Stimulated activated naive B cell treated with anti-CD40 and anti-IgM and Interleukin-4, amounts not matched to agents 10 μg/mL and 1 μg/mL and 100 μg/mL, for 72 hours (primary cell): ENCODE results near the gene ANKRD30B.
"Not testable (repeated sequence)": the region's sequence is repeated elsewhere in the genome, so short reads cannot be mapped to it uniquely, and the experiment has no call there.

ENCODE experiments used
- ATAC-seq, 2 donors: fragments of 150-1000 bp; cut with Tn5 transposase; replicated peaks; 2 replicates each; pipeline ENCODE4 v1.10.0; 2021; ENCODE audit warnings: moderate library complexity in 1 of 2
- DNase-seq: peaks from one replicate; pipeline ENCODE4 v3.0.0; 2021
- H3K27ac Mint-ChIP-seq: one replicate; pipeline ENCODE4 v1.8.0; 2022; ENCODE audit warnings: mild to moderate bottlenecking, mixed read lengths
- H3K27me3 Mint-ChIP-seq, 2 donors: one replicate each; pipeline ENCODE4 v1.8.0; 2022; ENCODE audit warnings: mixed read lengths in 2 of 2
- H3K36me3 Mint-ChIP-seq, 2 donors: one replicate each; pipeline ENCODE4 v1.8.0; 2022; ENCODE audit warnings: mixed read lengths in 2 of 2, mild to moderate bottlenecking in 1 of 2
- H3K4me1 Mint-ChIP-seq, 2 donors: one replicate each; pipeline ENCODE4 v1.8.0; 2022; ENCODE audit warnings: mixed read lengths in 2 of 2, mild to moderate bottlenecking in 1 of 2
- H3K4me3 Mint-ChIP-seq, 2 donors: one replicate each; pipeline ENCODE4 v1.8.0; 2022; ENCODE audit warnings: mild to moderate bottlenecking in 2 of 2, mixed read lengths in 2 of 2, moderate library complexity in 1 of 2
- H3K9me3 Mint-ChIP-seq, 2 donors: one replicate each; pipeline ENCODE4 v1.8.0; 2022; ENCODE audit warnings: mixed read lengths in 2 of 2, mild to moderate bottlenecking in 1 of 2

Gene ANKRD30B

DNA sequence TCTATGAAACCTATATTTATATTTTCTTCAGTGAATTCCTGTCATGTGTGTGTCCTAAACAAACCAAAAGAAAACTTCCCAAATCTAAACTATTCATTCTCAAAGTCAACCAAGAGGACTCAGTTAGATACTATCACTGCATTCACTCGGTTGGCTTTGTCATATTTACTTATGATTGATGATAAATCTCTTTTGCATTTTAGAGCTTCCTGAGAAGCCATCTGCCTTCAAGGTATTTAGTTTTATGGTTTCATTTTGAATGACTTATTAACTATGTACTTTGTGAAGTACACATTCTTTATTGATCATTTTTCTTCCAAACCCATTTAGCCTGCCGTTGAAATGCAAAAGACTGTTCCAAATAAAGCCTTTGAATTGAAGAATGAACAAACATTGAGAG, 36.2 kb downstream of the ANKRD30B start:
- H3K4me3 Mint-ChIP-seq: no peak overlapping the region
- H3K27ac Mint-ChIP-seq: no peak overlapping the region
- H3K27me3 Mint-ChIP-seq: no peaks in the 10 kb centered on the region
- H3K9me3 Mint-ChIP-seq: peaks cover 0 to 2% of the 10 kb centered on the region in 2 donors
- H3K4me1 Mint-ChIP-seq: no peaks in the 10 kb centered on the region
- ATAC-seq (no peak), DNase-seq (no peak)
- H3K36me3 Mint-ChIP-seq: no peaks in the 10 kb centered on the region

DNA sequence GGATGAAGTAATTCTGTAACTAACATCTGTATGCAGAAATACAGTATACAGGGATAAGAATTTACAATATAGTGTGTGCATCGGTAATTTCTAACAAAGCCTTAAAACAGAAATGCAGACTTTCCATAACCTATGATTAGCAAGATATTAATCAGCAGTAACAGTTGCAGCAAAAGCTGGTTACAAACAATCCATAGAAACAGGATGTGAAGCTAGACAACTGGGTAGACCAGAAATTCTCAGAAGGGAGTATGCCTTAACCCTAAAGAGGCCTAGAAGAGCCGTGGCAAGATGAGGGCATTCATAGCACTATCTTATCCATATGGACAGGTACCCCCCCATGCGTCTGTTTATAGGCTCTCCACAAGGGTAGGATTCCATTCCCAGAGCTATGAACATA, 48.9 kb downstream of the ANKRD30B start:
- ATAC-seq, H3K27ac Mint-ChIP-seq, DNase-seq, H3K36me3 Mint-ChIP-seq, H3K9me3 Mint-ChIP-seq, H3K27me3 Mint-ChIP-seq, H3K4me3 Mint-ChIP-seq, H3K4me1 Mint-ChIP-seq: not testable (repeated sequence)

DNA sequence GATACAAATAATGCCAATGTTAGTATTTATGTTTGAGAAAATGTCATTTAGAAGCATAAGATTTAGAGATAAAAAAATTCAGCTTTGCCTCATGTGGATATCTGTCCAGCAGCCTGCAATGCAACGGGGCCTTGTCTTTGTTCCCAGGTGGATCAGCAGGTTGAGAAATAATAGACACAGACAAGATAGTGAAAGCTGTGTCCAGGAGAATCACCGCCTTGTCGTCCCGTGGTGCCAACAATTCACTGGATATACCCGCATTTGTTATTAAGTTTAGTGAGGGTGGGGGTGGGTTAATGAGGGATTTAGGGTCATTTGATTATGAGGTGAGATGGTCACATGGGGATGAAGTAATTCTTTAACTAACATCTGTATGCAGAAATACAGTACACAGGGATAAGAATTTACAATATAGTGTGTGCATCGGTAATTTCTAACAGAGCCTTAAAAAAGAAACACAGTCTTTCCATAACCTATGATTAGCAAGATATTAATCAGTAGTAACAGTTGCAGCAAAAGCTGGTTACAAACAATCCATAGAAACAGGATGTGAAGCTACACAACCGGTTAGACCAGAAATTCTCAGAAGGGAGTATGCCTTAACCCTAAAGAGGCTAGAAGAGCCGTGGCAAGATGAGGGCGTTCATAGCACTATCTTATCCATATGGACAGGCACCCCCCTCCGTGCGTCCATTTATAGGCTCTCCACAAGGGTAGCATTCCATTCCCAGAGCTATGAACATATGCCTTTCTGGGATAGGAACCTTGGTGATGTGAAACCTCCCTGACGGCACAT, 50.2 kb downstream of the ANKRD30B start:
- H3K9me3 Mint-ChIP-seq, H3K27me3 Mint-ChIP-seq, H3K4me1 Mint-ChIP-seq, DNase-seq, ATAC-seq, H3K27ac Mint-ChIP-seq, H3K4me3 Mint-ChIP-seq, H3K36me3 Mint-ChIP-seq: not testable (repeated sequence)

DNA sequence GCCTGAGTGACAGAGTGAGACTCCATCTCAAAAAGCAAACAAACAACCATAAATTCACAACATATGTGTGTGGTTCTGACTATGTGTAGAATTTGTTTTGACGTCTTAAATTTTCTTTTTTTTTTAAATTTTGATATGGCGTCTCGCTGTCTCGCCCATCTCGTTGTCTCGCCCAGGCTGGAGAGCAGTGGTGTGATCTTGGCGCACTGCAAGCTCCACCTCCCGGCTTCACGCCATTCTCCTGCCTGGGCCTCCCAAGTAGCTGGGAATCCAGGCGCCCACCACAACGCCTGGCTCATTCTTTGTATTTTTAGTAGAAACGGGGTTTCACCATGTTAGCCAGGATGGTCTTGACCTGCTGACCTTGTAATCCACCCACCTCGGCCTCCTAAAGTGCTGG, 63.1 kb downstream of the ANKRD30B start:
- not testable (repeated sequence) for H3K27ac Mint-ChIP-seq, DNase-seq, H3K4me1 Mint-ChIP-seq, H3K9me3 Mint-ChIP-seq, H3K4me3 Mint-ChIP-seq, H3K27me3 Mint-ChIP-seq, H3K36me3 Mint-ChIP-seq, ATAC-seq

DNA sequence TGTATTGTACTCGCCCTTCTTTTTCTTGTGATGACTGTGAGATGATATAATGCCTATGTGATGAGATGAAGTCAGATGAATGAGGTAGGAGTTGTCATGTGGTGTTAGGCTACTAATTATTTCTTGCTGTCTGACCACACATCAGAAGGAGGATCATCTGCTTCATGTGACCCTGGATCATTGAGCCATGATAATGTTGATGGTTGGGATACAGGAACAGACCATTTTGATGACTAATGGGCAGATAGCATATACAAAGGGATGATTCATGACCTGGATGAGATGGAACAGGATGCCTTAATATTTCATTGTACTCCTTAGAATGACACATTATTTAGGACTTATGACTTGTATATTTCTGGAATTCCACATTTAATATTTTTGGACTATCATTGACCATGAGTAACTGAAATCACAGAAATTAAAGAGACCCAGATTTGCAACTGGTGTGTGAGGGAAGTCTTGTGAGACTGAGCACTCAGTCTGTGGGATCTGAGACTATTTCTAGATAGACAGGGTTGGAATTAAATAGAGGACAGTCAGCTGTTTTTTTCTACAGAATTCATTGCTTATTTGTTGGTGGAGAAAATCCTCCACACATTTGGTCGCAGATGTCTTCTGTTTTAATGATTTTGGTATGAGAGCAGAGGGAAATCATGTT, 79.1 kb downstream of the ANKRD30B start:
- DNase-seq, H3K9me3 Mint-ChIP-seq, H3K27ac Mint-ChIP-seq, H3K36me3 Mint-ChIP-seq, ATAC-seq, H3K4me3 Mint-ChIP-seq, H3K27me3 Mint-ChIP-seq, H3K4me1 Mint-ChIP-seq: not testable (repeated sequence)

DNA sequence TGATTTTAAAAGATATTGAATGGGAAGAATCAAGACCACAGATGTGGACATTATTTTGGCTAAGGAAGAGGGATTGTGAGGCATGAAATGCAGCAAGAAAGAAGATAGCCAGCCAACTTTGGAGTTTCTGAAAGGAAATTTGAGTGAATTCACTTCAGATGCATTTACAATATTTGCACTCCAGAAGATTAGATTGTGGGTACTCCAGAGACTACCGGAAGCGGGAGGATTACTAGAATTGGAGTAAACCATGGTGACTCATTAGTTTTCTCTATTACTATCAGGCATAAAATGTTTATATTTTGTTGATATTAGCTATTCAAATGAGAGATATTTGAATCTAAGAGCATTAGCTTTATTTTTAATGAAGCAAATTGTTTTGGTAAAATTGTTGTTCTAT, 93.6 kb downstream of the ANKRD30B start:
- not testable (repeated sequence) for ATAC-seq, H3K27ac Mint-ChIP-seq, H3K4me3 Mint-ChIP-seq, H3K36me3 Mint-ChIP-seq, H3K9me3 Mint-ChIP-seq, DNase-seq, H3K27me3 Mint-ChIP-seq, H3K4me1 Mint-ChIP-seq

DNA sequence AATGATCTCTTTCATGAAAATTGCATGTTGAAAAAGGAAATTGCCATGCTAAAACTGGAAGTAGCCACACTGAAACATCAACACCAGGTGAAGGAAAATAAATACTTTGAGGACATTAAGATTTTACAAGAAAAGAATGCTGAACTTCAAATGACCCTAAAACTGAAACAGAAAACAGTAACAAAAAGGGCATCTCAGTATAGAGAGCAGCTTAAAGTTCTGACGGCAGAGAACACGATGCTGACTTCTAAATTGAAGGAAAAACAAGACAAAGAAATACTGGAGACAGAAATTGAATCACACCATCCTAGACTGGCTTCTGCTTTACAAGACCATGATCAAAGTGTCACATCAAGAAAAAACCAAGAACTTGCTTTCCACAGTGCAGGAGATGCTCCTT, 103.6 kb downstream of the ANKRD30B start:
- H3K4me3 Mint-ChIP-seq, DNase-seq, H3K9me3 Mint-ChIP-seq, H3K27ac Mint-ChIP-seq, ATAC-seq, H3K4me1 Mint-ChIP-seq, H3K27me3 Mint-ChIP-seq, H3K36me3 Mint-ChIP-seq: not testable (repeated sequence)

DNA sequence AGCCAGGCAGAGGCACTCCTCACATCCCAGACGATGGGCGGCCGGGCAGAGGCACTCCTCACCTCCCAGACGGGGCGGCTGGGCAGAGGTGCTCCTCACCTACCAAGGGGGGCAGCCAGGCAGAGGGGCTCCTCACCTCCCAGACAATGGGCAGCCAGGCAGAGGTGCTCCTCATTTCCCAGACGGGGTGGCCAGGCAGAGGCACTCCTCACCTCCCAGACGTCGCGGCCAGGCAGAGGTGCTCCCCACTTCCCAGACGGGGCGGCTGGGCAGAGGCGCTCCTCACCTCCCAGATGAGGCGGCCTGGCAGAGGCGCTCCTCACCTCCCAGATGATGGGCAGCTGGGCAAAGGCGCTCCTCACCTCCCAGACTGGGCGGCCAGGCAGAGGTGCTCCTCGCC, 107.7 kb downstream of the ANKRD30B start:
- DNase-seq, H3K27ac Mint-ChIP-seq, H3K9me3 Mint-ChIP-seq, H3K36me3 Mint-ChIP-seq, ATAC-seq, H3K4me3 Mint-ChIP-seq, H3K27me3 Mint-ChIP-seq, H3K4me1 Mint-ChIP-seq: not testable (repeated sequence)

DNA sequence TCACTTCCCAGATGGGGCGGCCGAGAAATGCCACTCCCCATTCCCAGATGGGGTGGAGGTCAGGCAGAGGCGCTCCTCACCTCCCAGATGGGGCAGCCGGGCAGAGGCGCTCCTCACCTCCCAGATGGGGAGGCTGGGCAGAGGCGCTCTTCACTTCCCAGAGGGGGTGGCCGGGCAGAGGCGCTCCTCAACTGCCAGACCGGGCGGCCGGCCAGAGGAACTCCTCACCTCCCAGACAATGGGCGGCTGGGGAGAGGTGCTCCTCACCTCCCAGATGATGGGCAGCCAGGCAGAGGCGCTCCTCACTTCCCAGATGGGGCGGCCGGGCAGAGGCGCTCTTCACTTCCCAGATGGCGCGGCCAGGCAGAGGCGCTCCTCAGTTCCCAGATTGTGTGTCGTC, 108.3 kb downstream of the ANKRD30B start:
- H3K27ac Mint-ChIP-seq, H3K4me3 Mint-ChIP-seq, DNase-seq, H3K27me3 Mint-ChIP-seq, ATAC-seq, H3K4me1 Mint-ChIP-seq, H3K9me3 Mint-ChIP-seq, H3K36me3 Mint-ChIP-seq: not testable (repeated sequence)

DNA sequence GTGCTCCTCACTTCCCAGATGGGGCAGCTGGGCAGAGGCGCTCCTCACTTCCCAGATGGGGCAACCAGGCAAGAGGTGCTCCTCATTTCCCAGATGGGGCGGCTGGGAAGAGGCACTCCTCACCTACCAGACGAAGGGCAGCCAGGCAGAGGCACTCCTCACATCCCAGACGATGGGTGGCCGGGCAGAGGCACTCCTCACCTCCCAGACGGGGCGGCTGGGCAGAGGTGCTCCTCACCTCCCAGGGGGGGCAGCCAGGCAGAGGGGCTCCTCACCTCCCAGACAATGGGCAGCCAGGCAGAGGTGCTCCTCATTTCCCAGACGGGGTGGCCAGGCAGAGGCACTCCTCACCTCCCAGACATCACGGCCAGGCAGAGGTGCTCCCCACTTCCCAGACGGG, 110.5 kb downstream of the ANKRD30B start:
- not testable (repeated sequence) for H3K36me3 Mint-ChIP-seq, H3K9me3 Mint-ChIP-seq, ATAC-seq, H3K27me3 Mint-ChIP-seq, H3K27ac Mint-ChIP-seq, H3K4me3 Mint-ChIP-seq, DNase-seq, H3K4me1 Mint-ChIP-seq

DNA sequence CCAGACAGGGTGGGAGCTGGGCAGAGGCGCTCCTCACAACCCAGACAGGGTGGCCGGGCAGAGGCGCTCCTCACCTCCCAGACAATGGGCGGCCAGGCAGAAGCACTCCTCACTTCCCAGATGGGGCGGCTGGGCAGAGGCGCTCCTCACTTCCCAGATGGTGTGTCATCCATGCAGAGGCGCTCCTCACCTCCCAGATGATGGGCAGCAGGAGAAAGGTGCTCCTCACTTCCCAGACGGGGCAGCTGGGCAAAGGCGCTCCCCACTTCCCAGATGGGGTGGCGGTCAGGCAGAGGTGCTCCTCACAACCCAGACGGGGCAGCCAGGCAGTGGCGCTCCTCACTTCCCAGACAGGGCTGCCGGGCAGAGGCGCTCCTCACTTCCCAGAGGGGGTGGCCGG, 112.0 kb downstream of the ANKRD30B start:
- H3K27ac Mint-ChIP-seq, H3K36me3 Mint-ChIP-seq, DNase-seq, H3K9me3 Mint-ChIP-seq, ATAC-seq, H3K27me3 Mint-ChIP-seq, H3K4me1 Mint-ChIP-seq, H3K4me3 Mint-ChIP-seq: not testable (repeated sequence)

DNA sequence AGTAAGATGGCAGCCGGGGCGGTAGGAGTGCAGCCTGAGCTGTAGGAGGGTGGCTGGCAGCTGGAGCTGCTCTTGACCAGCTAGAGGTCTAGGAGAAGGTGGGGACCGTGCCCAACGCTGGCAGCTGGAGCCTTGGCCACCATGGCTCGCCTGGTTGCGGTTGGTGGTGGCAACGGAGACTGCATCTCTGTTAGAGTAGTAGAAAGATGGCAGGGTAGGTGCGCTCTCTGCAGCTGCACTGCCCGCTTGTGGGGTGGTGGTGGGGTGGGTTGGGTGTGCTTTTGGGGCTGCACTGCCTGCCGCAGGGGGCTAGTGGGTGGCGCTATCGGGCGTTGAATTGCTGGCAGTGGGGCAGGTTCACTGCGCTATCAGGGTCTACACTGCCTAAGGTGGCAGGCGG, 118.5 kb downstream of the ANKRD30B start:
- H3K27me3 Mint-ChIP-seq, H3K4me3 Mint-ChIP-seq, H3K27ac Mint-ChIP-seq, H3K4me1 Mint-ChIP-seq, DNase-seq, H3K36me3 Mint-ChIP-seq, ATAC-seq: not testable (repeated sequence)
- peaks cover 11 to 14% of the 10 kb centered on the region in 2 donors for H3K9me3 Mint-ChIP-seq

DNA sequence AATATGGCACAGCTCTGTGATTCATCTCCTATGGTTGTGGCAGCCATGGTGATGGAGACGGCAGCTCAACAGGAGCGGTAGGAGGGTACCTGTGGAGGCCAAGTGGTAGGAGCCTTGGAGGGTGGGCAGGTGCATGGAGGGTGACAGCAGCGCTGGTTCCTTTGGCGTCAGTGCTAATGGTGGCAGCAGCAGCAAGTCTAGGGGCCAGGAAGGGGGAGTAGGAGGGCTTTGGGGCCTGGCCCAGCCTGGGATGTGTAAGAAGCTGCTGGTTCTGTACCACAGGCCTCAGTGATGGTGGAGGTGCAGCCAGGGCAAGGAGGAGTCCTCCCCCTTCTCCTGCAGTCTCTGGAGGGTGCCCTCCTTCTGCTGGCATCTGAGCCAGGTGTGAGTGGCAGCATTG, 120.0 kb downstream of the ANKRD30B start:
- not testable (repeated sequence) for H3K27ac Mint-ChIP-seq, H3K4me1 Mint-ChIP-seq, ATAC-seq, H3K4me3 Mint-ChIP-seq, H3K36me3 Mint-ChIP-seq, DNase-seq, H3K27me3 Mint-ChIP-seq
- H3K9me3 Mint-ChIP-seq: peaks cover 11 to 16% of the 10 kb centered on the region in 2 donors

DNA sequence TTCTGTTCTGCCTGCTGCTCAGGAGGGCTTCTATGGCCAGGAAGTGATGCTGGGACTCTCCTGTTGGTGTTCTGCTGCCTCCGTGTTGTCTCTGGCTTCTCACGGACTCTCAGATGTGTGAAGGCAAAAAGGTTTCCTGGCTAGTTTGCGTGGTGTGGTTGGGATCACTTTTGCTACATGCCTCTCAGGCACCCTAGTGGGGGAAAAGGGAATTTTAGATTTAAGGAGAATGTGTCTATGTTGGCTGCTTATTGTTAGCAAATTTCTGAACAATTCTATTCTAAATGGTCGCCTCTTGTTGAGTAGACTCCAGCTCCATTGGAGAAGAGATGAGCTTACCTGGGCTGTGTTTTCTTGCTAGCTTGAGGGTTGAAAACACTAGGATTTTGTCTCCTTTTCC, 120.9 kb downstream of the ANKRD30B start:
- not testable (repeated sequence) for H3K27ac Mint-ChIP-seq, H3K4me1 Mint-ChIP-seq, H3K4me3 Mint-ChIP-seq, H3K36me3 Mint-ChIP-seq, DNase-seq, H3K27me3 Mint-ChIP-seq, ATAC-seq
- peaks cover 11 to 16% of the 10 kb centered on the region in 2 donors for H3K9me3 Mint-ChIP-seq

DNA sequence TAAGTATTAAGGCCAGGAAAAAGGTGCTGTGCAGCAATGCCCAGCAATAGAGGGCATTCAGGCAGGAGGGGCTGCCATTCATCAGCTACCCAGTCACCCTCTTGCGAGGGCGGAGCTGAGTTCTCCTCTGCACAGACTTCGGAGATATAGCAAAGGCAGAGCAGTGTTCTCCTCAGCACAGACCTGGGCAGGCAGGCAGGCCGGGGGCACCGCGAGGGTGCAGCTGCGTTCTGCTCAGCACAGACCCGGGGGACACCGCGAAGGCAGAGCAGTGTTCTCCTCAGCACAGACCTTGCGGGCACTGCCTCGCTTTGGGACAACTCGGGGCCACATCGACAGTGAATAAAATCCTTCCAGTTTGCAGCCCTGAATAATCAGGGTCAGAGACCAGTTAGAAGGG, 130.9 kb downstream of the ANKRD30B start:
- not testable (repeated sequence) for H3K4me3 Mint-ChIP-seq, DNase-seq, H3K4me1 Mint-ChIP-seq, H3K27me3 Mint-ChIP-seq, H3K9me3 Mint-ChIP-seq, H3K36me3 Mint-ChIP-seq, ATAC-seq, H3K27ac Mint-ChIP-seq
